Neural cell (in vitro differentiated cells): ENCODE measurements around the gene COX4I1. TPM values are rescaled to one million over a fixed set of nuclear protein-coding genes. Genes with fewer than 3 reads are reported as not detected.

Experiments used
- H2AFZ ChIP-seq: fragments of 200-600, 300-800 bp; sonication (generic), shearing (Covaris generic); 2 replicates; pipeline ENCODE4 v1.6.0; 2014; ENCODE audit warnings: low read depth, mild to moderate bottlenecking, antibody characterized with exemption, low read length, moderate library complexity
- H3F3A ChIP-seq: fragments of 200-600 bp; shearing (Covaris generic); 2 replicates; pipeline ENCODE4 v1.6.1; 2016; ENCODE audit warnings: mild to moderate bottlenecking, moderate library complexity, mixed read lengths, antibody characterized with exemption, low read length; ENCODE audit not compliant: insufficient read depth, poor library complexity, severe bottlenecking
- H3K27ac ChIP-seq: fragments of 200-600, 300-800 bp; sonication (generic), shearing (Covaris generic); 2 replicates; pipeline ENCODE4 v1.5.1; 2014; ENCODE audit warnings: mild to moderate bottlenecking, low read length, moderate library complexity
- H3K27me3 ChIP-seq: fragments of 300-800, 200-600 bp; sonication (generic), shearing (Covaris generic); 2 replicates; pipeline ENCODE4 v1.6.0; 2014; ENCODE audit warnings: mild to moderate bottlenecking, low read depth, low read length, moderate library complexity; ENCODE audit not compliant: insufficient read depth
- H3K36me3 ChIP-seq: fragments of 300-800, 200-600 bp; sonication (generic), shearing (Covaris generic); 2 replicates; pipeline ENCODE4 v1.5.1; 2014; ENCODE audit warnings: mild to moderate bottlenecking, antibody characterized with exemption, low read length, moderate library complexity; ENCODE audit not compliant: insufficient read depth
- H3K4me2 ChIP-seq: fragments of 300-800, 200-600 bp; sonication (generic), shearing (Covaris generic); 2 replicates; pipeline ENCODE4 v1.6.0; 2014; ENCODE audit warnings: mild to moderate bottlenecking, low read length
- H3K4me3 ChIP-seq: fragments of 300-800, 200-600 bp; sonication (generic), shearing (Covaris generic); 2 replicates; pipeline ENCODE4 v1.5.1; 2014; ENCODE audit warnings: mild to moderate bottlenecking, low read length, moderate library complexity
- H3K79me2 ChIP-seq: fragments of 200-600 bp; shearing (Covaris generic); replicated peaks from 2 replicates; pipeline ENCODE4 v1.6.0; 2014; ENCODE audit warnings: mild to moderate bottlenecking, low read length, moderate library complexity; ENCODE audit not compliant: insufficient read depth
- H3K9ac ChIP-seq: fragments of 300-800, 200-600 bp; sonication (generic), shearing (Covaris generic); 2 replicates; pipeline ENCODE4 v1.6.1; 2016; ENCODE audit warnings: mild to moderate bottlenecking, low read length, mixed read lengths
- H3K9me2 ChIP-seq: fragments of 200-600 bp; shearing (Covaris generic); 2 replicates; pipeline ENCODE4 v1.6.1; 2016; ENCODE audit warnings: mild to moderate bottlenecking, low read length, mixed read lengths; ENCODE audit not compliant: insufficient read depth
- H3K9me3 ChIP-seq: fragments of 200-600, 300-800 bp; sonication (generic), shearing (Covaris generic); 2 replicates; pipeline ENCODE4 v1.6.1; 2016; ENCODE audit warnings: mild to moderate bottlenecking, mixed run types, low read length, moderate library complexity, mixed read lengths
- H4K20me1 ChIP-seq: fragments of 200-600 bp; shearing (Covaris generic); 2 replicates; pipeline ENCODE4 v1.6.1; 2016; ENCODE audit warnings: mild to moderate bottlenecking, mixed run types; ENCODE audit not compliant: insufficient read depth
- EP300 ChIP-seq: fragments of 450-650 bp; conservative IDR thresholded peaks from 2 replicates; pipeline ENCODE4 v1.6.1; 2014; ENCODE audit warnings: antibody characterized with exemption, mild to moderate bottlenecking, moderate library complexity; ENCODE audit not compliant: poor library complexity, severe bottlenecking
- EZH2 ChIP-seq: fragments of 200-600, 300-800 bp; shearing (Covaris generic), sonication (generic); IDR thresholded peaks from 2 replicates; pipeline ENCODE4 v1.6.1; 2014; ENCODE audit warnings: antibody characterized with exemption, low read length, borderline replicate concordance, mild to moderate bottlenecking; ENCODE audit not compliant: insufficient read depth, poor library complexity, severe bottlenecking
- MXI1 ChIP-seq: fragments of 450-650 bp; conservative IDR thresholded peaks from 2 replicates; pipeline ENCODE4 v1.6.1; 2014; ENCODE audit warnings: antibody characterized with exemption, mild to moderate bottlenecking; ENCODE audit not compliant: poor library complexity, severe bottlenecking
- POLR2AphosphoS5 ChIP-seq: IDR thresholded peaks from 2 replicates; pipeline ENCODE4 v1.6.1; 2012
- RAD21 ChIP-seq: fragments of 450-650 bp; conservative IDR thresholded peaks from 2 replicates; pipeline ENCODE4 v1.6.1; 2014; ENCODE audit warnings: antibody characterized with exemption, mild to moderate bottlenecking, moderate library complexity
- REST ChIP-seq: IDR thresholded peaks from 2 replicates; pipeline ENCODE4 v1.6.1; 2012; ENCODE audit warnings: borderline replicate concordance
- SMC3 ChIP-seq: fragments of 450-650 bp; conservative IDR thresholded peaks from 2 replicates; pipeline ENCODE4 v1.6.1; 2014; ENCODE audit warnings: antibody characterized with exemption, mild to moderate bottlenecking, moderate library complexity; ENCODE audit not compliant: poor library complexity
- TAF1 ChIP-seq: IDR thresholded peaks from 2 replicates; pipeline ENCODE4 v1.6.1; 2012; ENCODE audit warnings: low read depth
- polyA plus RNA-seq: library from polyadenylated mRNA; depleted of rRNA; stranded (reverse); fragments of >200 nt; gene quantifications from 2 replicates; pipeline ENCODE4 v1.2.3, GENCODE V29; 2014
- TF ChIP-seq, protein P1 (sequence below): fragments of 450-650 bp; IDR thresholded peaks from 2 replicates; pipeline ENCODE4 v1.5.1; 2014; ENCODE audit warnings: antibody characterized with exemption, mild to moderate bottlenecking, moderate library complexity; ENCODE audit not compliant: poor library complexity, severe bottlenecking

The COX4I1 gene
- polyA plus RNA-seq, 1 donor from 2014 or later, result 709 TPM

DNA sequence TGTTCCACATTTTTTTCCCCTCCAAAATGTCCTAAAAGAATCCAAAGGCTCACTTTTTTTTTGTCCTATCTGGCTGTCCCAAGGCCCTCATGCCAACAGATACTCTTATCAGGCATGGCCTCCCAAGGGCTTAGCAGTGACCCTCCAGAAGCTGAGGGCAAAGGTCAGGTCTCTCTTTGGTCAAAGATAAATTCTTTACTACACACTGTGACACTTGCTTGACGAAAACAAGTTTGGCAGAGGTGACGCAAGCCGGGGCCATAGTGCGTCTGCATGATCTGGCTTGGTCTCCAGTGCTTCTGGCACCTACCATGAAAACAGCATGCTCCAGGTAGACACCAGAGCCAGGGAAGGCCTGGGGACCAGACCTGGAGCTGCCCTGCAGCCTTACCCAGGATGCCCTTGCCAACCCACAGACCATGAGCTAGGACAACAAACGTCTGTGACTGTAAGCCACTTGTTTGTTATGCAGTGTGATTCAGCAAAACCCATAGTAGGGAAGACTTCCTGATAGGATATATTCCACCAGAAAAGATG, 50.9 kb downstream of the COX4I1 start:
- no peaks in the 10 kb centered on the region for H3K9me2 ChIP-seq
- H2AFZ ChIP-seq, result no peak overlapping the region
- H3K27me3 ChIP-seq, result no peaks in the 10 kb centered on the region
- H3F3A ChIP-seq, result no peaks in the 10 kb centered on the region
- H3K27ac ChIP-seq, result no peak overlapping the region
- H3K4me2 ChIP-seq, result no peak overlapping the region
- H3K36me3 ChIP-seq, result no peaks in the 10 kb centered on the region
- H3K4me3 ChIP-seq, result no peak overlapping the region
- no peak overlapping the region for H3K9ac ChIP-seq
- TF ChIP-seq, protein P1, sequence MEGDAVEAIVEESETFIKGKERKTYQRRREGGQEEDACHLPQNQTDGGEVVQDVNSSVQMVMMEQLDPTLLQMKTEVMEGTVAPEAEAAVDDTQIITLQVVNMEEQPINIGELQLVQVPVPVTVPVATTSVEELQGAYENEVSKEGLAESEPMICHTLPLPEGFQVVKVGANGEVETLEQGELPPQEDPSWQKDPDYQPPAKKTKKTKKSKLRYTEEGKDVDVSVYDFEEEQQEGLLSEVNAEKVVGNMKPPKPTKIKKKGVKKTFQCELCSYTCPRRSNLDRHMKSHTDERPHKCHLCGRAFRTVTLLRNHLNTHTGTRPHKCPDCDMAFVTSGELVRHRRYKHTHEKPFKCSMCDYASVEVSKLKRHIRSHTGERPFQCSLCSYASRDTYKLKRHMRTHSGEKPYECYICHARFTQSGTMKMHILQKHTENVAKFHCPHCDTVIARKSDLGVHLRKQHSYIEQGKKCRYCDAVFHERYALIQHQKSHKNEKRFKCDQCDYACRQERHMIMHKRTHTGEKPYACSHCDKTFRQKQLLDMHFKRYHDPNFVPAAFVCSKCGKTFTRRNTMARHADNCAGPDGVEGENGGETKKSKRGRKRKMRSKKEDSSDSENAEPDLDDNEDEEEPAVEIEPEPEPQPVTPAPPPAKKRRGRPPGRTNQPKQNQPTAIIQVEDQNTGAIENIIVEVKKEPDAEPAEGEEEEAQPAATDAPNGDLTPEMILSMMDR, result no peak
- TF ChIP-seq RAD21, result no peak
- no peak for TF ChIP-seq REST
- no peak for TF ChIP-seq MXI1
- no peak for TF ChIP-seq EP300
- TF ChIP-seq SMC3, result no peak
- TF ChIP-seq POLR2AphosphoS5, result no peak
- TF ChIP-seq TAF1, result no peak
- no peaks in the 10 kb centered on the region for H4K20me1 ChIP-seq
- no peaks in the 10 kb centered on the region for H3K9me3 ChIP-seq
- H3K79me2 ChIP-seq, result no peaks in the 10 kb centered on the region

DNA sequence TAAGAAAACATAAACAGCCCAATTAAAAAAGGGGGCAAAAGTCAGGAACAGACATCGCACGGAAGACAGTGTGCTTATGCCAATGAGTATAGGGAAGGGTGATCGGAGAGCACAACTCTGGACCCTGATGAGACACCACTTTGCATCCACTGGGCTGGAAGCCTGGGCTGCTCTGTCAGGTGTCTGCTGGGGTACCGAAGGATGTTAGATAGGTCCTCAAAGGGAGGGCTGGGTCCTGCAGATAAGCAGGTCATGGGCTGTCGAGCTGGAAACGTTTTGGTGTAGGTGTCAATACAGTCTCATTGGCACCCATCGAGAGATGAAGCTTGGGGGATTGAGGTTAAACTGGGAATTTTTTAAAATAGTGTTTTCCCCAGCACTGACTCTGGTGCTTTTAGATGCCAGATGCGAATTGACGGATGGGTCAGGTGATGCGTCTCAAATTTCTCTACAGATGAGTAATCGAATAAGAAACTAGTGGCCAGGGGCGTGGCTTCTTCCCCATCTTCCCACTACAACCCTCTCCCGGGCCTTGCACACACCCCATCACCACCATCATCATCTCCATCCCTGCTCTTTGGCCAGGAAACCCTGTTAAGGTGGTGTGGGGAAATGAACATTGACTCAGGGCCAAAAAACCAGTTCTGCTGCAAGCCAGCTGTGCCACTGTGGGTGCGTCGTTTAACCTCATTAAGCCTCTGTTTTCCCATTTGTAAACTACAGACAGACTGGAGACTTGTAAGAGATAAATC, 51.7 kb downstream of the COX4I1 start:
- H3K9ac ChIP-seq, result no peak overlapping the region
- H3K9me2 ChIP-seq, result no peaks in the 10 kb centered on the region
- H3K4me3 ChIP-seq, result no peak overlapping the region
- no peak overlapping the region for H3K27ac ChIP-seq
- H3F3A ChIP-seq, result no peaks in the 10 kb centered on the region
- no peak overlapping the region for H3K4me2 ChIP-seq
- no peaks in the 10 kb centered on the region for H3K79me2 ChIP-seq
- H2AFZ ChIP-seq, result no peak overlapping the region
- no peaks in the 10 kb centered on the region for H3K27me3 ChIP-seq
- H3K9me3 ChIP-seq, result no peaks in the 10 kb centered on the region
- no peak for TF ChIP-seq EZH2
- no peak for TF ChIP-seq EP300
- TF ChIP-seq REST, result no peak
- TF ChIP-seq, protein P1, result no peak
- no peak for TF ChIP-seq TAF1
- TF ChIP-seq RAD21, result no peak
- TF ChIP-seq POLR2AphosphoS5, result no peak
- no peak for TF ChIP-seq MXI1
- no peak for TF ChIP-seq SMC3
- H4K20me1 ChIP-seq, result no peaks in the 10 kb centered on the region
- no peaks in the 10 kb centered on the region for H3K36me3 ChIP-seq
